Neural progenitor cell (in vitro differentiated cells): ENCODE data around the gene SLC35G4.

Experiments
- CTCF ChIP-seq: fragments of 200-600 bp; sonication (generic); IDR thresholded peaks from 2 replicates; pipeline ENCODE4 v1.5.1; 2017; ENCODE audit warnings: antibody characterized with exemption, mild to moderate bottlenecking
- EZH2phosphoT487 ChIP-seq: fragments of 200-600 bp; sonication (generic); IDR thresholded peaks from 2 replicates; pipeline ENCODE4 v1.6.1; 2017; ENCODE audit warnings: antibody characterized with exemption

GRCh38 chr18:11591957-11592356, 17.4 kb upstream of the SLC35G4 start:
- no peak for TF ChIP-seq CTCF
- no peak for TF ChIP-seq EZH2phosphoT487
